Psoas muscle (tissue), 8 donors: ENCODE measurements around the gene ACTN1. TPM values are rescaled to one million over a fixed set of nuclear protein-coding genes. Genes with fewer than 3 reads are reported as not detected.

ENCODE experiments used
- ATAC-seq, 4 donors: fragments of 200-7000 bp; cut with Tn5 transposase; one replicate each; pipeline ENCODE4 v1.9.1; 2020; ENCODE audit warnings: moderate library complexity in 3 of 4, mild to moderate bottlenecking in 2 of 4
- DNase-seq, 2 donors: peaks; one replicate each; pipeline ENCODE4 v3.0.0-alpha.2; 2020
- H3K27ac ChIP-seq: fragments of 200-600 bp; one replicate; pipeline ENCODE4 v1.8.0; 2022
- H3K27me3 ChIP-seq, 3 donors: fragments of 200-600 bp in 1 of 3; one replicate each; pipeline versions ENCODE4 v1.6.1 to v1.8.0; 2013 to 2022; ENCODE audit warnings: low read length in 2 of 3, mild to moderate bottlenecking in 2 of 3, moderate library complexity in 1 of 3; ENCODE audit not compliant: insufficient read depth in 3 of 3
- H3K36me3 ChIP-seq, 2 donors: fragments of 200-600 bp in 1 of 2; one replicate each; pipeline versions ENCODE4 v1.6.1 to v1.8.0; 2013 to 2022; ENCODE audit warnings: low read depth in 1 of 2, mild to moderate bottlenecking in 1 of 2, moderate library complexity in 1 of 2; ENCODE audit not compliant: insufficient read depth in 1 of 2
- H3K4me1 ChIP-seq: fragments of 200-600 bp; one replicate; pipeline ENCODE4 v1.8.0; 2022
- H3K4me3 ChIP-seq: fragments of 200-600 bp; one replicate; pipeline ENCODE4 v1.8.0; 2022; ENCODE audit warnings: mild to moderate bottlenecking
- H3K9me3 ChIP-seq: fragments of 200-600 bp; one replicate; pipeline ENCODE4 v1.8.0; 2022
- CTCF ChIP-seq: fragments of 200-600 bp; IDR thresholded peaks from one replicate; pipeline ENCODE4 v1.8.0; 2022; ENCODE audit warnings: antibody characterized with exemption
- WGBS, 3 donors: extraction: QIAGEN DNeasy Blood & Tissue Kit; methylation state at CpG; one replicate each; pipeline versions ENCODE4 v1.1.6 to v1.1.7; 2013; 5-methylcytosine and 5-hydroxymethylcytosine counted together
- intact Hi-C, 2 donors: fragments of 100-400 bp; cut with DNase I; formaldehyde crosslinking; loops; one replicate each; pipeline versions ENCODE4 v1.11.0 to v1.14.2; 2022
- polyA plus RNA-seq, 3 donors: library from polyadenylated mRNA; stranded (reverse); fragments of 200-250 nt; gene quantifications; one replicate each; pipeline ENCODE4 v1.2.3, GENCODE V29; 2013
- total RNA-seq, 4 donors: library from RNA; stranded (reverse); fragmentation: NEBNext Ultra II Directional in 2 of 4; extraction: Animal tissue kit (Norgen Biotek cat#: 25700) in 2 of 4; gene quantifications; one replicate each; pipeline versions ENCODE4 v1.2.1 to v1.2.4, GENCODE V29; 2021 to 2023
- donor health status: healthy with polysubstance abuse.
- donor health status: DM: no; HTN: no; CAD: no; lungs with moderate emphysema.
- donor health status: Bipolar disorder and iron deficiency.
- donor health status: healthy.
- donor health status: DM: yes; HTN: yes; CAD: no.
- donor health status: DM: no; HTN: no; CAD: no.
- donor health status: DM: no; HTN: no; CAD: no.
- donor health status: DM: yes; HTN: yes; CAD: no.

The ACTN1 gene
- total and polyA plus RNA-seq, 7 donors = 5.8 to 23.7 (median 10.9) TPM

- DNase-seq = no peak
- Histone ChIP-seq H3K36me3 (no peaks in the 10 kb centered on the region), H3K27ac (no peak overlapping the region), H3K4me1 (no peaks in the 10 kb centered on the region), H3K4me3 (no peak overlapping the region), H3K27me3 (no peaks in the 10 kb centered on the region), H3K9me3 (peaks cover 9% of the 10 kb centered on the region)
- intact Hi-C loops = no loop called here
- no peak for ATAC-seq
- 40 to 90% (median 86%) methylated on average over 1 of the region's 1 CpG for WGBS, 3 donors
- TF ChIP-seq CTCF = no peak
These were observed 143.0 kb downstream of the ACTN1 start for GRCh38 chr14:68836082-68836481.

GRCh38 chr14:68834816-68835215, 144.3 kb downstream of the ACTN1 start:
- intact Hi-C loops = no loop called here
- H3K27ac ChIP-seq = no peak overlapping the region
- WGBS, 3 donors = 76 to 84% (median 79%) methylated on average over 6 of the region's 6 CpGs

GRCh38 chr14:68828698-68829097, 150.4 kb downstream of the ACTN1 start:
- DNase-seq = no peak
- H3K27ac ChIP-seq = no peak overlapping the region
- TF ChIP-seq CTCF = no peak
- H3K4me3 ChIP-seq = no peak overlapping the region
- intact Hi-C loops = no loop called here
- peaks cover 3% of the 10 kb centered on the region for H3K9me3 ChIP-seq
- no peaks in the 10 kb centered on the region for H3K27me3 ChIP-seq
- ATAC-seq = no peak
- H3K4me1 ChIP-seq = no peaks in the 10 kb centered on the region
- no peaks in the 10 kb centered on the region for H3K36me3 ChIP-seq

More at GRCh38 chr14:68834816-68835215, 144.3 kb downstream of the ACTN1 start:
- H3K4me3 ChIP-seq = no peak overlapping the region
- H3K27me3 ChIP-seq = no peaks in the 10 kb centered on the region
- no peaks in the 10 kb centered on the region for H3K36me3 ChIP-seq
- ATAC-seq = no peak
- TF ChIP-seq CTCF = no peak
- no peak for DNase-seq
- H3K4me1 ChIP-seq = no peaks in the 10 kb centered on the region
- peaks cover 9% of the 10 kb centered on the region for H3K9me3 ChIP-seq

- no peaks in the 10 kb centered on the region for H3K4me1 ChIP-seq
- DNase-seq (no peak), ATAC-seq (no peak)
- no peaks in the 10 kb centered on the region for H3K36me3 ChIP-seq
- H3K27me3 ChIP-seq = no peaks in the 10 kb centered on the region
- H3K27ac ChIP-seq = no peak overlapping the region
- no peak overlapping the region for H3K4me3 ChIP-seq
- H3K9me3 ChIP-seq = no peaks in the 10 kb centered on the region
- no peak for TF ChIP-seq CTCF
- WGBS, 3 donors = 92 to 94% (median 94%) methylated on average over 3 of the region's 3 CpGs
- intact Hi-C loops = no loop called here
These were observed 153.4 kb downstream of the ACTN1 start for GRCh38 chr14:68825729-68826128.
